Measurements from ENCODE around the gene HELZ. TPM values are rescaled to one million over a fixed set of nuclear protein-coding genes. Genes with fewer than 3 reads are reported as not detected.

HELZ gene
- total RNA-seq, 1 donor from 2014 or later = 63.5 TPM

- H3K4me1 Mint-ChIP-seq (ENCODE audit: unreplicated experiment) = no peaks in the 10 kb centered on the region
- TF ChIP-seq CTCF (IDR thresholded peaks at IDR 0.05) = no peak
- H3K4me3 Mint-ChIP-seq (ENCODE audit: unreplicated experiment) = no peak overlapping the region
- H3K9me3 Mint-ChIP-seq (ENCODE audit: unreplicated experiment) = peaks cover 8% of the 10 kb centered on the region
- no peak overlapping the region for H3K27ac Mint-ChIP-seq (ENCODE audit: unreplicated experiment)
- H3K27me3 Mint-ChIP-seq (ENCODE audit: unreplicated experiment) = no peaks in the 10 kb centered on the region
- H3K36me3 Mint-ChIP-seq (ENCODE audit: unreplicated experiment) = no peaks in the 10 kb centered on the region
- DNase-seq (ENCODE audit: extremely low spot score, unreplicated experiment) = peak; percentile 78
These were observed 190.9 kb downstream of the HELZ start for GRCh38 chr17:67054011-67054591.

- Mint-ChIP-seq H3K27me3 (ENCODE audit: unreplicated experiment) (no peaks in the 10 kb centered on the region), H3K36me3 (ENCODE audit: unreplicated experiment) (peaks cover 5% of the 10 kb centered on the region), H3K4me1 (ENCODE audit: unreplicated experiment) (no peaks in the 10 kb centered on the region), H3K27ac (ENCODE audit: unreplicated experiment) (no peak overlapping the region), H3K9me3 (ENCODE audit: unreplicated experiment) (peaks cover 14% of the 10 kb centered on the region), H3K4me3 (ENCODE audit: unreplicated experiment) (no peak overlapping the region)
- peak; percentile 68 for DNase-seq (ENCODE audit: extremely low spot score, unreplicated experiment)
- TF ChIP-seq CTCF (IDR thresholded peaks at IDR 0.05) = no peak
These were observed 191.5 kb downstream of the HELZ start for GRCh38 chr17:67053438-67054000.

- no peaks in the 10 kb centered on the region for H3K4me1 Mint-ChIP-seq (ENCODE audit: unreplicated experiment)
- no peak overlapping the region for H3K27ac Mint-ChIP-seq (ENCODE audit: unreplicated experiment)
- H3K4me3 Mint-ChIP-seq (ENCODE audit: unreplicated experiment) = no peak overlapping the region
- peaks cover 5% of the 10 kb centered on the region for H3K36me3 Mint-ChIP-seq (ENCODE audit: unreplicated experiment)
- no peaks in the 10 kb centered on the region for H3K27me3 Mint-ChIP-seq (ENCODE audit: unreplicated experiment)
- H3K9me3 Mint-ChIP-seq (ENCODE audit: unreplicated experiment) = peaks cover 15% of the 10 kb centered on the region
- no peak for TF ChIP-seq CTCF (IDR thresholded peaks at IDR 0.05)
- DNase-seq (ENCODE audit: extremely low spot score, unreplicated experiment) = peak; percentile 73
These were observed 192.1 kb downstream of the HELZ start for GRCh38 chr17:67052720-67053437.

GRCh38 chr17:67051837-67052236 is 193.2 kb downstream of the HELZ start:
- Mint-ChIP-seq H3K9me3 (ENCODE audit: unreplicated experiment) (peaks cover 21% of the 10 kb centered on the region), H3K27me3 (ENCODE audit: unreplicated experiment) (no peaks in the 10 kb centered on the region), H3K36me3 (ENCODE audit: unreplicated experiment) (peaks cover 5% of the 10 kb centered on the region), H3K27ac (ENCODE audit: unreplicated experiment) (no peak overlapping the region), H3K4me3 (ENCODE audit: unreplicated experiment) (no peak overlapping the region), H3K4me1 (ENCODE audit: unreplicated experiment) (no peaks in the 10 kb centered on the region)
- DNase-seq (ENCODE audit: extremely low spot score, unreplicated experiment) = no peak
- no peak for TF ChIP-seq CTCF (IDR thresholded peaks at IDR 0.05)

- Mint-ChIP-seq H3K27ac (ENCODE audit: unreplicated experiment) (no peak overlapping the region), H3K36me3 (ENCODE audit: unreplicated experiment) (peaks cover 5% of the 10 kb centered on the region), H3K4me1 (ENCODE audit: unreplicated experiment) (no peaks in the 10 kb centered on the region), H3K9me3 (ENCODE audit: unreplicated experiment) (peaks cover 21% of the 10 kb centered on the region), H3K27me3 (ENCODE audit: unreplicated experiment) (peaks cover 2% of the 10 kb centered on the region), H3K4me3 (ENCODE audit: unreplicated experiment) (no peak overlapping the region)
- no peak for DNase-seq (ENCODE audit: extremely low spot score, unreplicated experiment)
- no peak for TF ChIP-seq CTCF (IDR thresholded peaks at IDR 0.05)
These were observed 193.8 kb downstream of the HELZ start for GRCh38 chr17:67051155-67051538.

Data from osteocyte (in vitro differentiated cells).